Neural crest cell (in vitro differentiated cells): Measurements from ENCODE around the gene NSG2. TPM values are rescaled to one million over a fixed set of nuclear protein-coding genes. Genes with fewer than 3 reads are reported as not detected.

Source experiments
- DNase-seq: peaks from one replicate; pipeline ENCODE4 v3.0.0; 2021; ENCODE audit warnings: low read depth, mixed read lengths, low spot score
- H3K27ac Mint-ChIP-seq: one replicate; pipeline ENCODE4 v1.8.0; 2021; ENCODE audit warnings: mild to moderate bottlenecking, mixed read lengths; ENCODE audit not compliant: unreplicated experiment
- H3K27me3 Mint-ChIP-seq: 2 replicates; pipeline ENCODE4 v1.8.0; 2021; ENCODE audit warnings: low read depth, mild to moderate bottlenecking, mixed read lengths
- H3K36me3 Mint-ChIP-seq: 2 replicates; pipeline ENCODE4 v1.8.0; 2021; ENCODE audit warnings: low read depth, mild to moderate bottlenecking, mixed read lengths
- H3K4me1 Mint-ChIP-seq: 2 replicates; pipeline ENCODE4 v1.8.0; 2021; ENCODE audit warnings: mixed read lengths
- H3K4me3 Mint-ChIP-seq: one replicate; pipeline ENCODE4 v1.8.0; 2021; ENCODE audit warnings: mild to moderate bottlenecking, mixed read lengths
- H3K9me3 Mint-ChIP-seq: 2 replicates; pipeline ENCODE4 v1.8.0; 2021; ENCODE audit warnings: mixed read lengths
- total RNA-seq: library from RNA; stranded (reverse); gene quantifications from 2 replicates; pipeline ENCODE4 v1.2.1, GENCODE V29; 2021
- TF ChIP-seq, protein P1 (sequence below): fragments of 200-600 bp; sonication (generic); conservative IDR thresholded peaks from 2 replicates; pipeline ENCODE4 v1.5.0; 2021; ENCODE audit warnings: antibody characterized with exemption, mild to moderate bottlenecking

The NSG2 gene
- total RNA-seq, 1 donor from 2014 or later, result 4.0 TPM

DNA sequence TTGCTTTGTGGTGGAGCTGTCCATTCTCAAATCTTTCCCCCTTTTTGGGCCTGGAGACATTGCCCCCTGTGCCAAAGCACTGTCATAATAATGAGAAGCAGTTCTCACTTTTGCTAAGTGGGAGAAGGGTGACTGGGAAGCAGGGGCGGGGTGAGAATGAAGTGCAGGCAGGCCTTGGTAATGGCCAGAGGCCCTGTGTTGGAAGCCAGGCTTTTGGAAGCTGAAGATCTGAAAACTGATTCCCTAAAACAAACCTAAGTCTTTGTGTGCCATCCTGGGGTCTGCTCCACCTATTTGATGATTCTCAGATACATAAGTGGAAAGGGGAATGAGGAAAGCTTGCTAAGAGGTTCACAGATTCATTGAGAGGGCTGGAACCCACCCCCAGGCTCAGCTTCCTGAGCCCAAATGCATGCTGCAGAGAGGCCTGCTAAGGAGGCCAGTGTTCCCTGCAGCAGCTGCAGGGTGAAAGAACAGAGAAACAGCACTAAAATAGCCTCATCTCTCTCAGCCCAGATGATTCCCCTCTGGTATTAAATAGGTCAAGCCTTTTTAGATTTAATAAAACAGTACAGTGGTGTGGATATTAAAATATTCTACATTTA is 75.0 kb downstream of the NSG2 start:
- no peak overlapping the region for H3K4me3 Mint-ChIP-seq
- TF ChIP-seq, protein P1, sequence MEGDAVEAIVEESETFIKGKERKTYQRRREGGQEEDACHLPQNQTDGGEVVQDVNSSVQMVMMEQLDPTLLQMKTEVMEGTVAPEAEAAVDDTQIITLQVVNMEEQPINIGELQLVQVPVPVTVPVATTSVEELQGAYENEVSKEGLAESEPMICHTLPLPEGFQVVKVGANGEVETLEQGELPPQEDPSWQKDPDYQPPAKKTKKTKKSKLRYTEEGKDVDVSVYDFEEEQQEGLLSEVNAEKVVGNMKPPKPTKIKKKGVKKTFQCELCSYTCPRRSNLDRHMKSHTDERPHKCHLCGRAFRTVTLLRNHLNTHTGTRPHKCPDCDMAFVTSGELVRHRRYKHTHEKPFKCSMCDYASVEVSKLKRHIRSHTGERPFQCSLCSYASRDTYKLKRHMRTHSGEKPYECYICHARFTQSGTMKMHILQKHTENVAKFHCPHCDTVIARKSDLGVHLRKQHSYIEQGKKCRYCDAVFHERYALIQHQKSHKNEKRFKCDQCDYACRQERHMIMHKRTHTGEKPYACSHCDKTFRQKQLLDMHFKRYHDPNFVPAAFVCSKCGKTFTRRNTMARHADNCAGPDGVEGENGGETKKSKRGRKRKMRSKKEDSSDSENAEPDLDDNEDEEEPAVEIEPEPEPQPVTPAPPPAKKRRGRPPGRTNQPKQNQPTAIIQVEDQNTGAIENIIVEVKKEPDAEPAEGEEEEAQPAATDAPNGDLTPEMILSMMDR, result no peak

DNA sequence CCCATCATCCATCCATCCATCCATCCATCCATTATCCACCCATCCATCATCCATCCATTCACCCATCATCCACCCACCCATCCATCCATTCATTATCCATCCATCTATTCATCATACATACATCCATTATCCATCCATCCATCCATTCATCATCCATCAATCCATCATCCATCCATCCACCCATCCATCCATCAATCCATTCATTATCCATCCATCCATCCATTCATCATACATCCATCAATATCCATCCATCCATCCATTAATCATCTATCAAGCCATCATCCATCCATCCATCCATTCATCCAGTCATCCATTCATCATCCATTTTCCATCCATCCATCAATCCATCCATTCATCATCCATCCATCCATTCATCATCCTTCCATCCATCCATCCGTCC is 89.0 kb downstream of the NSG2 start:
- H3K4me3 Mint-ChIP-seq, result no peak overlapping the region
- peaks cover 3% of the 10 kb centered on the region for H3K27me3 Mint-ChIP-seq

More for the DNA sequence above, 75.0 kb downstream of the NSG2 start:
- no peak overlapping the region for H3K27ac Mint-ChIP-seq
- H3K27me3 Mint-ChIP-seq, result peaks cover 3% of the 10 kb centered on the region
- H3K9me3 Mint-ChIP-seq, result peaks cover 6% of the 10 kb centered on the region
- H3K4me1 Mint-ChIP-seq, result no peaks in the 10 kb centered on the region
- no peak for DNase-seq
- H3K36me3 Mint-ChIP-seq, result no peaks in the 10 kb centered on the region

DNA sequence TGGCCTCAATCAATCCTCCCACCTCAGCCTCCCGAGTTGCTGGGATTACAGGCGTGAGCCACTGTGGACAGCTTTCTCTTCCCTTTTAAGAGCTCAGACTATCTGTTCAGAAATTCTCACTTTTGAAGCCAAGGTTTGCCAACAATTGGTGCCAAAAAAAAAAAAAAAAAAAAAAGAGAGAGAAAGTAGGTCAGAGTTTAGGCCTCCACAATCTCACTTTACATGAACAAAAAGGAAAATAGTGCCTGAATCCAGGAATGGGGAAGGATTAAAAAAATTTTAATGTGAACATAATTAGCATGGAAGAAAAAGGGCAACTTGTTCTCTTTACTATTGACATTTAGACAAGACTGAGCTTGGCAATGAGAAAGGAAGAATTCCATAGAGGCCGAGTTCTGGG is 94.1 kb downstream of the NSG2 start:
- Mint-ChIP-seq H3K36me3 (no peaks in the 10 kb centered on the region), H3K9me3 (no peaks in the 10 kb centered on the region), H3K4me3 (no peak overlapping the region), H3K27ac (no peak overlapping the region), H3K27me3 (peaks cover under 1% of the 10 kb centered on the region), H3K4me1 (peaks cover 9% of the 10 kb centered on the region)
- TF ChIP-seq, protein P1, result no peak
- DNase-seq, result no peak

More for the DNA sequence above, 89.0 kb downstream of the NSG2 start:
- H3K4me1 Mint-ChIP-seq, result no peaks in the 10 kb centered on the region
- H3K27ac Mint-ChIP-seq, result no peak overlapping the region
- H3K9me3 Mint-ChIP-seq, result no peaks in the 10 kb centered on the region
- H3K36me3 Mint-ChIP-seq, result no peaks in the 10 kb centered on the region
- no peak for DNase-seq
- TF ChIP-seq, protein P1, result no peak

DNA sequence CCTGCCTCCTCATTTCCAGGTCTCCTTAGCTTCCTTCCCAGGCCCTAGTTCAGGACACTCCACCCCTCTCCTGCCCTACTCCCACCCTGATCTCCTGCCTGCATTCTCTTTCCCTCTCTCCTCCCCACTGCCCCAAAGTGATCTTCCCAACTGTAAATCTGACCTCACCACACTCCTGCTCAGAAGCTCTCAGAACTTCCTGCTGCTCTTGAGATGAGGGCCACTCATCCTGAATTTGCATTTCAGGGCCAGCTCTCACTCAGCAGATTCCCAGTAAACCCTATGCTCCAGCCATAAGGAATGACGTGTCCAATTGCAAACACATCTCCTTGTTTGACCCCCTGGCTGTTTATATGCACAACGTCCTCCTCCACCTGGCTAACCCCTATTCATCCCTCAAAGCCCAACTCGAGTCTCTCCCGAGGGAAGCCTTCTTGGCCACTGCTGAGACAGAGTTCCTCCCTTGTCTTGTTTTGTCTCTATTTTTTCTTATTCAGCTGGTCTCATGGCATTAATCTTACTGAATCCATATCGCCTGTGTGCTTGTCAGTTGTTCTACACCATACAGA is 95.0 kb downstream of the NSG2 start:
- H3K27ac Mint-ChIP-seq, result peak overlapping the region; percentile 45
- H3K4me3 Mint-ChIP-seq, result no peak overlapping the region
- H3K27me3 Mint-ChIP-seq, result peaks cover 3% of the 10 kb centered on the region
- no peaks in the 10 kb centered on the region for H3K36me3 Mint-ChIP-seq
- peaks cover 9% of the 10 kb centered on the region for H3K4me1 Mint-ChIP-seq
- H3K9me3 Mint-ChIP-seq, result no peaks in the 10 kb centered on the region
- TF ChIP-seq, protein P1, result no peak
- no peak for DNase-seq

DNA sequence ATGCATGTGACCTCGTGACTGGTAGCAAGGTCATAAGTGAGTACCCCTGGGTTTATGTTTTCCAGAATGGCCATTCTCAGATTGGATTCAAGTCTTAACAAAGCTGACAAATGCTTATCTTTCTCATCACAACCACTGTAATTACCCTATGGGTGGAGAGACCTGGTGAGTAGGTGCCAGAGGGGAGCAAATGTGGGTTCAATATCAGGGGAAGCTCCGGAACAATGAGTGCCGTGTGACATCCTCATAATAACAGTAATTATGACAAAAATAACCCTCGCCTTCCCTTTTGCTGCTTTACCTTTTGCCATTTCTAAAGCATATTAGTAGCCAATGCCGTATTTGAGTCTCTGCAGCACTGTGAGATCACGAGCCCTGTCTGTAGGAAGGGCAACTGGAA is 95.9 kb downstream of the NSG2 start:
- TF ChIP-seq, protein P1, result no peak
- Mint-ChIP-seq H3K36me3 (no peaks in the 10 kb centered on the region), H3K9me3 (no peaks in the 10 kb centered on the region), H3K4me1 (peaks cover 13% of the 10 kb centered on the region), H3K27me3 (peaks cover 4% of the 10 kb centered on the region), H3K27ac (peak overlapping the region; percentile 71), H3K4me3 (no peak overlapping the region)
- DNase-seq, result no peak
